ENCODE data around the gene BLOC1S3. TPM values are rescaled to one million over a fixed set of nuclear protein-coding genes. Genes with fewer than 3 reads are reported as not detected.

BLOC1S3 gene
- total and polyA plus RNA-seq, 2 of the 13 experiments (the other 11 are each of a cell fraction or from before 2014, with no cell fraction given): 4.3 to 4.8 TPM

DNA sequence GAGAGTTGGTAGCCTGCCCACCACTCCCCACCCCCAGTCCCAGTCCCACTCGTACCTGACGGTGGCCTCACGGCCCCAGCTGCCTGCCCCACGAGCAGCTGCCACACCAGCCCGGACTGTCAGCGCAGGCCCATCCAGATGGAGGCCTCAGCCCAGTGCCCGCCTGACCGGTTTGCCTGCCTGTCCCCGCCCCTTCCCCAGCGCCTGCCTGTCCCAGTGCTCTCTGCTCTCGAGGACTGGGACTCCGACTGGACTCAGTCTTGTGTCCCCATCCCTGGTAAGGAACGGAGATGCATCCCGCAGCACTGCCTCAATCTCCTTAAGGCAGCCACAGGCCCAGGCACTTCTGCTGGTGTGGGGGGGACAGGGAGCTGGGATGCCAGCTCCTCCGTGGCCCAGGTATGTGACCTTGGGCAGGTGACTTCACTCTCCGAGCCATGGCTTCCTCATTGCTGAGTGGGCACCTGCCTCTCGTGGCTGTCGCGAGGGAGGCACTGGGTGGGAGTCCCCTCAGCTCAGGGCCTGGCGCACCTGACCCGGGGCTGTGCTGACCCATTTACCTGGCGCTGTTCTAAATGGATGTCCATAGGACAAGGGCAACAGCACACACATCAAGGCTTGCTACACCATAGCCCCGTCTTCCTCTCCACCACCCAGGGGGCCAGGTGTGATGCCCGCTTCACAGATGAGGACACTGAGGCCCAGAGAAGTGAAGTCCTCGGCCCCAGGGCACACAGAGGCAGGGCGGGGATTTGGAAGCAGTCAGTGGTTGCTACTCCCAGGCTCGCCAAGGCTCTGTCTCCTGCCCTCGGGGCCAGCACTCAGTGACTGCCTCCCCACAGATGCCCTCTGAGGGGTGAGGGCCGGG lies 17.5 kb upstream of the BLOC1S3 start, which contains the start of gene NKPD1 (continued):
- TF ChIP-seq ZNF230 (CRISPR knock-in tag; IDR thresholded peaks at IDR 0.05) (no peak), GABPB1 (CRISPR knock-in tag; IDR thresholded peaks at IDR 0.05) (no peak), NFE2L1 (CRISPR knock-in tag; IDR thresholded peaks at IDR 0.05; ENCODE audit: borderline replicate concordance) (no peak), ZNF589 (CRISPR knock-in tag; conservative IDR thresholded peaks at IDR 0.05) (no peak), ZFX (CRISPR knock-in tag; IDR thresholded peaks at IDR 0.05; ENCODE audit: low read depth) (0 out of 2 replicates have a peak, but pooled peaks have one; percentile 17), KDM1A (CRISPR knock-in tag; IDR thresholded peaks at IDR 0.05) (no peak), KDM5A (IDR thresholded peaks at IDR 0.05; ENCODE audit: borderline replicate concordance, low read length) (no peak), EED (CRISPR knock-in tag; IDR thresholded peaks at IDR 0.05) (0 out of 2 replicates have a peak, but pooled peaks have one; percentile 12), PITX1 (CRISPR knock-in tag; IDR thresholded peaks at IDR 0.05) (no peak), PHF8 (CRISPR knock-in tag; IDR thresholded peaks at IDR 0.05) (no peak), KLF12 (CRISPR knock-in tag; IDR thresholded peaks at IDR 0.05; ENCODE audit: borderline replicate concordance) (no peak)
- TF ChIP-seq, protein P1, sequence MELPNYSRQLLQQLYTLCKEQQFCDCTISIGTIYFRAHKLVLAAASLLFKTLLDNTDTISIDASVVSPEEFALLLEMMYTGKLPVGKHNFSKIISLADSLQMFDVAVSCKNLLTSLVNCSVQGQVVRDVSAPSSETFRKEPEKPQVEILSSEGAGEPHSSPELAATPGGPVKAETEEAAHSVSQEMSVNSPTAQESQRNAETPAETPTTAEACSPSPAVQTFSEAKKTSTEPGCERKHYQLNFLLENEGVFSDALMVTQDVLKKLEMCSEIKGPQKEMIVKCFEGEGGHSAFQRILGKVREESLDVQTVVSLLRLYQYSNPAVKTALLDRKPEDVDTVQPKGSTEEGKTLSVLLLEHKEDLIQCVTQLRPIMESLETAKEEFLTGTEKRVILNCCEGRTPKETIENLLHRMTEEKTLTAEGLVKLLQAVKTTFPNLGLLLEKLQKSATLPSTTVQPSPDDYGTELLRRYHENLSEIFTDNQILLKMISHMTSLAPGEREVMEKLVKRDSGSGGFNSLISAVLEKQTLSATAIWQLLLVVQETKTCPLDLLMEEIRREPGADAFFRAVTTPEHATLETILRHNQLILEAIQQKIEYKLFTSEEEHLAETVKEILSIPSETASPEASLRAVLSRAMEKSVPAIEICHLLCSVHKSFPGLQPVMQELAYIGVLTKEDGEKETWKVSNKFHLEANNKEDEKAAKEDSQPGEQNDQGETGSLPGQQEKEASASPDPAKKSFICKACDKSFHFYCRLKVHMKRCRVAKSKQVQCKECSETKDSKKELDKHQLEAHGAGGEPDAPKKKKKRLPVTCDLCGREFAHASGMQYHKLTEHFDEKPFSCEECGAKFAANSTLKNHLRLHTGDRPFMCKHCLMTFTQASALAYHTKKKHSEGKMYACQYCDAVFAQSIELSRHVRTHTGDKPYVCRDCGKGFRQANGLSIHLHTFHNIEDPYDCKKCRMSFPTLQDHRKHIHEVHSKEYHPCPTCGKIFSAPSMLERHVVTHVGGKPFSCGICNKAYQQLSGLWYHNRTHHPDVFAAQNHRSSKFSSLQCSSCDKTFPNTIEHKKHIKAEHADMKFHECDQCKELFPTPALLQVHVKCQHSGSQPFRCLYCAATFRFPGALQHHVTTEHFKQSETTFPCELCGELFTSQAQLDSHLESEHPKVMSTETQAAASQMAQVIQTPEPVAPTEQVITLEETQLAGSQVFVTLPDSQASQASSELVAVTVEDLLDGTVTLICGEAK (IDR thresholded peaks at IDR 0.05): no peak
- TF ChIP-seq, protein P1 (CRISPR knock-in tag; IDR thresholded peaks at IDR 0.05): 0 out of 2 replicates have a peak, but pooled peaks have one; percentile 13
- TF ChIP-seq, protein P2, sequence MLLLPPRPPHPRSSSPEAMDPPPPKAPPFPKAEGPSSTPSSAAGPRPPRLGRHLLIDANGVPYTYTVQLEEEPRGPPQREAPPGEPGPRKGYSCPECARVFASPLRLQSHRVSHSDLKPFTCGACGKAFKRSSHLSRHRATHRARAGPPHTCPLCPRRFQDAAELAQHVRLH (CRISPR knock-in tag; IDR thresholded peaks at IDR 0.05; ENCODE audit: borderline replicate concordance, low read depth): no peak
- TF ChIP-seq, protein P3, sequence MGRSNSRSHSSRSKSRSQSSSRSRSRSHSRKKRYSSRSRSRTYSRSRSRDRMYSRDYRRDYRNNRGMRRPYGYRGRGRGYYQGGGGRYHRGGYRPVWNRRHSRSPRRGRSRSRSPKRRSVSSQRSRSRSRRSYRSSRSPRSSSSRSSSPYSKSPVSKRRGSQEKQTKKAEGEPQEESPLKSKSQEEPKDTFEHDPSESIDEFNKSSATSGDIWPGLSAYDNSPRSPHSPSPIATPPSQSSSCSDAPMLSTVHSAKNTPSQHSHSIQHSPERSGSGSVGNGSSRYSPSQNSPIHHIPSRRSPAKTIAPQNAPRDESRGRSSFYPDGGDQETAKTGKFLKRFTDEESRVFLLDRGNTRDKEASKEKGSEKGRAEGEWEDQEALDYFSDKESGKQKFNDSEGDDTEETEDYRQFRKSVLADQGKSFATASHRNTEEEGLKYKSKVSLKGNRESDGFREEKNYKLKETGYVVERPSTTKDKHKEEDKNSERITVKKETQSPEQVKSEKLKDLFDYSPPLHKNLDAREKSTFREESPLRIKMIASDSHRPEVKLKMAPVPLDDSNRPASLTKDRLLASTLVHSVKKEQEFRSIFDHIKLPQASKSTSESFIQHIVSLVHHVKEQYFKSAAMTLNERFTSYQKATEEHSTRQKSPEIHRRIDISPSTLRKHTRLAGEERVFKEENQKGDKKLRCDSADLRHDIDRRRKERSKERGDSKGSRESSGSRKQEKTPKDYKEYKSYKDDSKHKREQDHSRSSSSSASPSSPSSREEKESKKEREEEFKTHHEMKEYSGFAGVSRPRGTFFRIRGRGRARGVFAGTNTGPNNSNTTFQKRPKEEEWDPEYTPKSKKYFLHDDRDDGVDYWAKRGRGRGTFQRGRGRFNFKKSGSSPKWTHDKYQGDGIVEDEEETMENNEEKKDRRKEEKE (IDR thresholded peaks at IDR 0.05): no peak

Data from HepG2 (cell line).